ENCODE results near the gene AUTS2. TPM values are rescaled to one million over a fixed set of nuclear protein-coding genes. Genes with fewer than 3 reads are reported as not detected.

Gene AUTS2
- total and polyA plus RNA-seq, 4 donors = 4.9 to 24.4 (median 7.0) TPM

GRCh38 chr7:70035519-70035918, 437.2 kb downstream of the AUTS2 start:
- no peak for TF ChIP-seq EGR1 (IDR thresholded peaks at IDR 0.05; ENCODE audit: low read depth in 2 of 2)
- no peak for TF ChIP-seq TAF1 (conservative IDR thresholded peaks at IDR 0.05)
- no peak for TF ChIP-seq RXRA (IDR thresholded peaks at IDR 0.05)
- TF ChIP-seq SP1 (IDR thresholded peaks at IDR 0.05) = no peak
- no peak for TF ChIP-seq REST (IDR thresholded peaks at IDR 0.05)
- TF ChIP-seq HNF4G (IDR thresholded peaks at IDR 0.05) = no peak
- no peak for TF ChIP-seq FOXA2 (IDR thresholded peaks at IDR 0.05)
- TF ChIP-seq GABPA (IDR thresholded peaks at IDR 0.05 in 1 of 2, conservative IDR thresholded peaks at IDR 0.05 in 1 of 2) = no peak
- no peak for TF ChIP-seq CTCF (IDR thresholded peaks at IDR 0.05; ENCODE audit: low read depth, low read length, missing input control)
- TF ChIP-seq MAX (IDR thresholded peaks at IDR 0.05) = no peak
- TF ChIP-seq FOXA1 (IDR thresholded peaks at IDR 0.05) = no peak
- TF ChIP-seq JUND (IDR thresholded peaks at IDR 0.05) = no peak
- no peak for TF ChIP-seq RAD21 (IDR thresholded peaks at IDR 0.05)
- TF ChIP-seq ZBTB33 (IDR thresholded peaks at IDR 0.05) = no peak
- TF ChIP-seq ATF3 (IDR thresholded peaks at IDR 0.05) = no peak
- no peak for TF ChIP-seq NR2F2 (IDR thresholded peaks at IDR 0.05)
- H3K4me1 ChIP-seq (ENCODE audit: control insufficient read depth in 4 of 4, insufficient read depth in 4 of 4, low read length in 3 of 4) = no peaks in the 10 kb centered on the region
- H3K27ac ChIP-seq (ENCODE audit: low read depth in 1 of 2, low read length in 2 of 2) = no peak overlapping the region
- 85% methylated on average over 4 of the region's 4 CpGs for WGBS
- DNase-seq (ENCODE audit: low spot score) = no peak
- no peak overlapping the region for H3K4me3 ChIP-seq (ENCODE audit: low read depth in 1 of 3, low read length in 3 of 3)
- no peaks in the 10 kb centered on the region for H3K9me3 ChIP-seq (ENCODE audit: control insufficient read depth in 4 of 4, low read length in 3 of 4)
- H3K36me3 ChIP-seq (ENCODE audit: control insufficient read depth in 4 of 4, insufficient read depth in 3 of 4, low read depth in 1 of 4, low read length in 3 of 4) = no peaks in the 10 kb centered on the region
- H3K9ac ChIP-seq (ENCODE audit: low read depth in 1 of 2, low read length in 2 of 2) = no peak overlapping the region
- H3K27me3 ChIP-seq (ENCODE audit: control insufficient read depth in 4 of 4, insufficient read depth in 4 of 4, low read length in 3 of 4) = no peaks in the 10 kb centered on the region

GRCh38 chr7:70035955-70036354, 437.7 kb downstream of the AUTS2 start:
- WGBS = 96% methylated on average over 6 of the region's 6 CpGs
- no peak overlapping the region for H3K9ac ChIP-seq (ENCODE audit: low read depth in 1 of 2, low read length in 2 of 2)
- no peaks in the 10 kb centered on the region for H3K9me3 ChIP-seq (ENCODE audit: control insufficient read depth in 4 of 4, low read length in 3 of 4)
- no peaks in the 10 kb centered on the region for H3K36me3 ChIP-seq (ENCODE audit: control insufficient read depth in 4 of 4, insufficient read depth in 3 of 4, low read depth in 1 of 4, low read length in 3 of 4)
- no peaks in the 10 kb centered on the region for H3K27me3 ChIP-seq (ENCODE audit: control insufficient read depth in 4 of 4, insufficient read depth in 4 of 4, low read length in 3 of 4)
- H3K27ac ChIP-seq (ENCODE audit: low read depth in 1 of 2, low read length in 2 of 2) = no peak overlapping the region
- no peaks in the 10 kb centered on the region for H3K4me1 ChIP-seq (ENCODE audit: control insufficient read depth in 4 of 4, insufficient read depth in 4 of 4, low read length in 3 of 4)
- no peak for DNase-seq (ENCODE audit: low spot score)
- H3K4me3 ChIP-seq (ENCODE audit: low read depth in 1 of 3, low read length in 3 of 3) = no peak overlapping the region
- TF ChIP-seq TAF1 (conservative IDR thresholded peaks at IDR 0.05) (no peak), SP1 (IDR thresholded peaks at IDR 0.05) (no peak), FOXA1 (IDR thresholded peaks at IDR 0.05) (no peak), ZBTB33 (IDR thresholded peaks at IDR 0.05) (no peak), NR2F2 (IDR thresholded peaks at IDR 0.05) (no peak), ATF3 (IDR thresholded peaks at IDR 0.05) (no peak), JUND (IDR thresholded peaks at IDR 0.05) (no peak), RXRA (IDR thresholded peaks at IDR 0.05) (no peak), HNF4A (conservative IDR thresholded peaks at IDR 0.05) (no peak), REST (IDR thresholded peaks at IDR 0.05) (no peak), RAD21 (IDR thresholded peaks at IDR 0.05) (no peak)
